Lower leg skin (tissue), 3 donors: ENCODE measurements around the gene STK35.

Source experiments
- POLR2A ChIP-seq, 2 donors: fragments of 450-650 bp; IDR thresholded peaks; one replicate each; pipeline ENCODE4 v1.6.1; 2016 to 2017; ENCODE audit warnings: antibody characterized with exemption in 2 of 2, mild to moderate bottlenecking in 1 of 2, moderate library complexity in 1 of 2
- TF ChIP-seq, protein P1 (sequence below), 3 donors: fragments of 450-650 bp; IDR thresholded peaks; one replicate each; pipeline ENCODE4 v1.5.1; 2016; ENCODE audit warnings: antibody characterized with exemption in 3 of 3, mild to moderate bottlenecking in 3 of 3, moderate library complexity in 2 of 3

- TF ChIP-seq, protein P1, sequence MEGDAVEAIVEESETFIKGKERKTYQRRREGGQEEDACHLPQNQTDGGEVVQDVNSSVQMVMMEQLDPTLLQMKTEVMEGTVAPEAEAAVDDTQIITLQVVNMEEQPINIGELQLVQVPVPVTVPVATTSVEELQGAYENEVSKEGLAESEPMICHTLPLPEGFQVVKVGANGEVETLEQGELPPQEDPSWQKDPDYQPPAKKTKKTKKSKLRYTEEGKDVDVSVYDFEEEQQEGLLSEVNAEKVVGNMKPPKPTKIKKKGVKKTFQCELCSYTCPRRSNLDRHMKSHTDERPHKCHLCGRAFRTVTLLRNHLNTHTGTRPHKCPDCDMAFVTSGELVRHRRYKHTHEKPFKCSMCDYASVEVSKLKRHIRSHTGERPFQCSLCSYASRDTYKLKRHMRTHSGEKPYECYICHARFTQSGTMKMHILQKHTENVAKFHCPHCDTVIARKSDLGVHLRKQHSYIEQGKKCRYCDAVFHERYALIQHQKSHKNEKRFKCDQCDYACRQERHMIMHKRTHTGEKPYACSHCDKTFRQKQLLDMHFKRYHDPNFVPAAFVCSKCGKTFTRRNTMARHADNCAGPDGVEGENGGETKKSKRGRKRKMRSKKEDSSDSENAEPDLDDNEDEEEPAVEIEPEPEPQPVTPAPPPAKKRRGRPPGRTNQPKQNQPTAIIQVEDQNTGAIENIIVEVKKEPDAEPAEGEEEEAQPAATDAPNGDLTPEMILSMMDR (IDR thresholded peaks at IDR 0.05), result no peak
- TF ChIP-seq POLR2A (IDR thresholded peaks at IDR 0.05), result no peak
These were observed 28.5 kb downstream of the STK35 start for GRCh38 chr20:2130062-2130591.
